Muscle layer of colon (tissue), 2 donors: ENCODE results near the gene AFAP1.
A peak's percentile ranks its signal among the peaks of the same experiment; 100 is the strongest.

Experiments used
- H3K27ac ChIP-seq: one replicate; pipeline ENCODE4 v1.7.0; 2013; ENCODE audit warnings: low read depth, mild to moderate bottlenecking, low read length, moderate library complexity
- H3K27me3 ChIP-seq, 2 donors: one replicate each; pipeline ENCODE4 v1.7.0; 2013; ENCODE audit warnings: low read length in 2 of 2, mild to moderate bottlenecking in 2 of 2; ENCODE audit not compliant: insufficient read depth in 2 of 2, control insufficient read depth in 1 of 2
- H3K36me3 ChIP-seq: one replicate; pipeline ENCODE4 v1.7.0; 2013; ENCODE audit warnings: mild to moderate bottlenecking, low read length; ENCODE audit not compliant: insufficient read depth
- H3K4me1 ChIP-seq: one replicate; pipeline ENCODE4 v1.7.0; 2013; ENCODE audit warnings: mild to moderate bottlenecking, low read length; ENCODE audit not compliant: insufficient read depth
- H3K4me3 ChIP-seq, 2 donors: one replicate each; pipeline ENCODE4 v1.7.0; 2013; ENCODE audit warnings: low read length in 2 of 2, low read depth in 1 of 2, mild to moderate bottlenecking in 1 of 2, moderate library complexity in 1 of 2
- H3K9ac ChIP-seq: one replicate; pipeline ENCODE4 v1.7.0; 2013; ENCODE audit warnings: low read length
- H3K9me3 ChIP-seq: one replicate; pipeline ENCODE4 v1.7.0; 2013; ENCODE audit warnings: mild to moderate bottlenecking, low read length
- donor health status: abdominal sarcoma.
- donor health status: Adenocarcinoma of cecum.

The AFAP1 gene

DNA sequence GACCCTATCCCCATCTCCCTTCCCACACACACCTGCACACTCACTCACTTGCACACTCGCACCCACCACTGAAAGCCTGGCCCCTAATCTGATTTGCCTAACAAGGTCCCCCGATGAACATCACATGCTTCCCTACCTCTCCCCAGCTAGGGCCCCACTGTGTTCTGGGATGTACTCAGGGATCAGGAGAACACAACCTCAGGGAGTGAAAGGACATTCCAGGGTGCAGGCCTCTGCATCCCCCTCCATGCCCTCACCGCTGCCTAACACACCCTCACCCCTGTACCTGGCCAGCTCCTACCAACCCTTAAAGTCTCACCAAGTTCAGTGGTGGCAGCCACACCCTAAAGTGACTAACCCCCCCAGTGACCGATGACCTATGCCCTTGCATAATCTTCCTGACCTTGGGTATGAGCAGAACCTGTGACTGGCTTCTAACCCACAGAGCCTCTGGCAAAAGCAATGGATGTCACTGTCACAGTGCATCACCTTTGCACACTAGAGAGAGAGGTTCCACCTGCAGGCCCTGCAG is 2.4 kb upstream of the AFAP1 start:
- Histone ChIP-seq H3K9ac (no peak overlapping the region), H3K27ac (no peak overlapping the region), H3K9me3 (no peaks in the 10 kb centered on the region), H3K4me3 (no peak overlapping the region), H3K27me3 (no peaks in the 10 kb centered on the region), H3K36me3 (no peaks in the 10 kb centered on the region), H3K4me1 (peaks cover 11% of the 10 kb centered on the region)

GRCh38 chr4:7941111-7941964 is 1.7 kb upstream of the AFAP1 start:
- no peaks in the 10 kb centered on the region for H3K9me3 ChIP-seq
- H3K9ac ChIP-seq = no peak overlapping the region
- no peaks in the 10 kb centered on the region for H3K36me3 ChIP-seq
- no peak overlapping the region for H3K27ac ChIP-seq
- H3K27me3 ChIP-seq = no peaks in the 10 kb centered on the region
- no peak overlapping the region for H3K4me3 ChIP-seq
- H3K4me1 ChIP-seq = peaks cover 11% of the 10 kb centered on the region

GRCh38 chr4:7938609-7939376 is 868 bp downstream of the AFAP1 start:
- H3K36me3 ChIP-seq = no peaks in the 10 kb centered on the region
- no peaks in the 10 kb centered on the region for H3K9me3 ChIP-seq
- peak overlapping the region; percentile 92 for H3K27ac ChIP-seq
- H3K4me3 ChIP-seq = peak overlapping the region; percentile 79 to 94
- peak overlapping the region; percentile 87 for H3K9ac ChIP-seq
- no peaks in the 10 kb centered on the region for H3K27me3 ChIP-seq
- H3K4me1 ChIP-seq = peaks cover 16% of the 10 kb centered on the region

GRCh38 chr4:7938266-7938608 is 1.4 kb downstream of the AFAP1 start:
- no peaks in the 10 kb centered on the region for H3K9me3 ChIP-seq
- peak overlapping the region; percentile 79 to 94 for H3K4me3 ChIP-seq
- H3K27me3 ChIP-seq = no peaks in the 10 kb centered on the region
- H3K27ac ChIP-seq = peak overlapping the region; percentile 92
- peaks cover 16% of the 10 kb centered on the region for H3K4me1 ChIP-seq
- H3K9ac ChIP-seq = peak overlapping the region; percentile 87
- H3K36me3 ChIP-seq = no peaks in the 10 kb centered on the region

DNA sequence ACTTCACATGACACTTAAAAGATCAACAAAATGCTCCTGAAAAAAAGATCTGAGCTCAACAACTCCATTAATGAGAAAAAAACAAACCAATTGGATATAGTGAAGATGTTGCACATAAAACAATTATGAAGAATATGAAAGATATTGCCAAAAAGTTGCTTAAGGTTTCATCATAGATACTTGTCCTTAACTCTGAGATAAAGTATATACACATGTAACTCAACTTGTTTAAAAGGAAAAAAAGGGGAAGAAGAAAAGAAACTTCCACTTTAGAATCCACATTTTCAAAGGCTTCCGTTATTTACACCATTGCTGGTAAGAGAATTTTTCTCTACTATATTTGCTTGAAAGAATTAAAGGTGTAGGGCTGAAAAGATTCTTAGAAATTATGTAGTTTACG is 2.7 kb downstream of the AFAP1 start:
- Histone ChIP-seq H3K4me3 (peak overlapping the region in 1 of 2 donors; percentile 79), H3K9me3 (no peaks in the 10 kb centered on the region), H3K9ac (no peak overlapping the region), H3K4me1 (peaks cover 16% of the 10 kb centered on the region), H3K36me3 (no peaks in the 10 kb centered on the region), H3K27me3 (no peaks in the 10 kb centered on the region), H3K27ac (peak overlapping the region; percentile 55)

DNA sequence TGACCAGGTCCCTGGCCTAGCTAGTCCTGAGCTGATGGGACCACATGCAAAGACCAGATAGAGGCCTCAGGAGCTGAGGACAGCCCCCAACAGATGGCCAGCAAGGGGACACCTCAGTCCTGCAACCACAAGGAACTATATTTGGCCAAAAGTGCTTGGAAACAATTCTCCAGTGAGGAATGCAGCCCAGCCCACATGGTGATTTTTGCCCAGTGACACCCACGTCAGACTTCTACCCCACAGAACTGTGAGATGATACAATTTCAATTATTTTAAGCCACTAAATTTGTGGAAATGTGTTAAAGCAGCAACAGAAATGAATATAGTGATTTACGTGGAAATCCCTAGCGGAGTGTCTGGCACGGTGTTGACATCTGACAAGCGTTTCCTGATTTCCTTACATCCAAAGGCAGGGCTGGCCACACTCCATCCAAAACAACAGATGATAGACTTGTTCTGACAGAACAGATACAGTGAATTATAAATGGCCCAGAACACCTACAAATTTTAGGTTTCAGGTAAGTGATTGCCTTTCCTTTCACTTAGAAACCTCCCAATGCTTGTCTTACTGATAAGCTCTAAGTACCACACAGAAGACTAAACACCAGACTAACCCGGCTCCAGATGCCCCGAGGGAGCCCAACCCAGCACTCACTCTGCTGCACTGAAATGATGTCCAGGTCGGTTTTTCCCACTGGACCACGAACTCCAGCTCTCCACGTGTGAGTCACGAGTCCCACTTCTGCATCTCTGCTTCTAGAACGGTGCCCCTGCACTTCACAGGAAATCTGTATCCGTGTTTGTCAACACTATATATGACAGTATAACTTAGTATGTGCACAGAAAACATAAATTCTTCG is 5.8 kb downstream of the AFAP1 start:
- H3K4me3 ChIP-seq = no peak overlapping the region
- H3K9me3 ChIP-seq = no peaks in the 10 kb centered on the region
- H3K4me1 ChIP-seq = peaks cover 31% of the 10 kb centered on the region
- H3K27me3 ChIP-seq = no peaks in the 10 kb centered on the region
- no peak overlapping the region for H3K9ac ChIP-seq
- H3K36me3 ChIP-seq = no peaks in the 10 kb centered on the region
- H3K27ac ChIP-seq = no peak overlapping the region

- no peak overlapping the region for H3K4me3 ChIP-seq
- no peaks in the 10 kb centered on the region for H3K36me3 ChIP-seq
- H3K27me3 ChIP-seq = no peaks in the 10 kb centered on the region
- no peak overlapping the region for H3K27ac ChIP-seq
- no peaks in the 10 kb centered on the region for H3K9me3 ChIP-seq
- H3K4me1 ChIP-seq = peaks cover 38% of the 10 kb centered on the region
- no peak overlapping the region for H3K9ac ChIP-seq
Measured at GRCh38 chr4:7932287-7932686, 7.4 kb downstream of the AFAP1 start.

- H3K4me3 ChIP-seq = no peak overlapping the region
- no peaks in the 10 kb centered on the region for H3K36me3 ChIP-seq
- H3K9ac ChIP-seq = no peak overlapping the region
- H3K4me1 ChIP-seq = peaks cover 35% of the 10 kb centered on the region
- H3K27ac ChIP-seq = no peak overlapping the region
- no peaks in the 10 kb centered on the region for H3K27me3 ChIP-seq
- H3K9me3 ChIP-seq = no peaks in the 10 kb centered on the region
Measured at GRCh38 chr4:7929118-7929951, 10.3 kb downstream of the AFAP1 start.

DNA sequence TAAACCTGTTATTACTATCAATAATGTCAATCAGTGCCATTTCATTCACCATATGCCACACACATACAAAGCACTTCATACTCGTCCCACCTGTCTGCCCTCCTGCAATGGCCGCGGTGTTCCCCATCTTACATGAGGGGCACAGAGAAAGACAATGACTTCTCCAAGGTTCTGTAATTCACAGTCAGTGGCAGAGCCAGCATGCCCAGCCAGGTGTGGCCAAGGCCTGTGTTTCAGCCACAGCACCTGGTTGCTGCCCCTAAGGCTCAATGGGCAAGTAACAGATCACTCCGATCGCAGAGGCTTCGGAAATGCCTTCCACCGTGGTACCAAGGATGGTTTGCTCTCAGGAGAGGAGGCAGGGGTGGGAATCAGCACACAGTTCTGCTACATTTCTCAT is 10.9 kb downstream of the AFAP1 start:
- Histone ChIP-seq H3K9me3 (no peaks in the 10 kb centered on the region), H3K27ac (no peak overlapping the region), H3K36me3 (no peaks in the 10 kb centered on the region), H3K27me3 (no peaks in the 10 kb centered on the region), H3K4me3 (no peak overlapping the region), H3K4me1 (peaks cover 36% of the 10 kb centered on the region), H3K9ac (no peak overlapping the region)

DNA sequence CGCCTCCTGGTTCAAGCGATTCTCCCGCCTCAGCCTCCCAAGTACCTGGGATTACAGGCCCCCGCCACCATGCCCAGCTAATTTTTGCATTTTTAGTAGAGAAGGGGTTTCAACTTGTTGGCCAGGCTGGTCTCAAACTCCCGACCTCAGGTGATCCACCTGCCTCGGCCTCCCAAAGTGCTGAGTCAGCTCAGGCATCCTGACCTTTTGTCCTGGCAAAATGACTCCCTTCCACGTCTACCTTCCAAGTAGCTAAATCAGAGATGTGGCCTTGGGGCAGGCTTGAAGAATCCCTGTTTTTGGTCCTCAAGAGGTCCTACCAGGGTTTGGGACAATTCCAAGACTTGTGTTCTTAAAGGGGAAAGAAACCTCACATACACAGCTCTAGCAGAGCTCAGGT is 12.8 kb downstream of the AFAP1 start:
- Histone ChIP-seq H3K4me1 (peaks cover 36% of the 10 kb centered on the region), H3K9me3 (no peaks in the 10 kb centered on the region), H3K9ac (no peak overlapping the region), H3K36me3 (no peaks in the 10 kb centered on the region), H3K27ac (no peak overlapping the region), H3K27me3 (no peaks in the 10 kb centered on the region), H3K4me3 (no peak overlapping the region)
